Measurements from ENCODE around the gene FKBP1B. TPM values are rescaled to one million over a fixed set of nuclear protein-coding genes. Genes with fewer than 3 reads are reported as not detected.

FKBP1B gene
- total RNA-seq, 2 donors from 2014 or later: 0.27 to 2.6 TPM

GRCh38 chr2:24058564-24059271 lies 9.2 kb downstream of the FKBP1B start:
- no peaks in the 10 kb centered on the region for H3K9me3 ChIP-seq (ENCODE audit: control insufficient read depth, low read length, poor library complexity, severe bottlenecking)
- Mint-ChIP-seq H3K4me3 (no peak overlapping the region), H3K27ac (no peak overlapping the region), H3K4me1 (peaks cover 4% of the 10 kb centered on the region), H3K36me3 (ENCODE audit: low read depth) (no peaks in the 10 kb centered on the region), H3K27me3 (no peaks in the 10 kb centered on the region)
- ATAC-seq: no peak
- no peak for DNase-seq

DNA sequence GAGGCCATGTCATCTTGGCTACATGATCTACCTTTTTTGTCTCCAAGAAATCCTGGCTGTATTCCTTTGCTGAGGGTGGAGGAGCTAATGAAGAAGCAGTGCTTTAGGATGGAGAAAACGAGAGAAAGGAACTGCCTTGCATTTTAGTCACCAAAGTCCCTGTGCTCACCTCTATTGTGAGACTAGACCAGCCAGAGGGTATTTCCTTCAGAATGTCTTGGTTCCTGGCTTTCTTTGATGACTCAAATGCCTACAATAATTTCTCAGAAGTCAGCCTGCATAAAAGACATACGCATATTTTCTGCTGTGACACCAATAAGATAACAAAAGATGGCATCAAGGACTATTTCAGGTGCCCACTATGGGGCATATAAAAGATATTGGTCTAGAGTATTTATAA lies 15.8 kb downstream of the FKBP1B start:
- H3K27ac Mint-ChIP-seq: no peak overlapping the region
- no peaks in the 10 kb centered on the region for H3K27me3 Mint-ChIP-seq
- DNase-seq (no peak), ATAC-seq (no peak)
- no peaks in the 10 kb centered on the region for H3K36me3 Mint-ChIP-seq (ENCODE audit: low read depth)
- no peak overlapping the region for H3K4me3 Mint-ChIP-seq
- H3K4me1 Mint-ChIP-seq: no peaks in the 10 kb centered on the region
- H3K9me3 ChIP-seq (ENCODE audit: control insufficient read depth, low read length, poor library complexity, severe bottlenecking): no peaks in the 10 kb centered on the region

GRCh38 chr2:24072259-24072658 lies 22.7 kb downstream of the FKBP1B start:
- peaks cover 16% of the 10 kb centered on the region for H3K4me1 Mint-ChIP-seq
- H3K27ac Mint-ChIP-seq: no peak overlapping the region

DNA sequence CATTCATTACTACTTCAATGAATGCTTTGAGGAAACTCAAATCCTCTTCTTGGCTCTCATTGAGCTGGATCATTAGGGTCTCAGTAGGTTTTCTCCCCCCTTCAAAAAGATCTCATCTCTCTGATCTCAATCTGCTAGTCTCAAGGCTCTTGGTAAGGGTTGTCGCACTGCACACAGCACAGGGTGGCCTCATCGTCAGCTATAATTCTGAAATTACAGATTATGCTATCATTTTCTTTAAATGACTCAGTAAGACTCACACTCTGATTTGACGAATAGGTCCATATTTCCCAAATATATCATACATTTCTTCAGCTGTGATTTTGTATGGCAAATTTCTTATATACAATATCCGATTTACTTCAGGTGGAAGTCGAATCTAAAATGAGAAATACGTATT lies 24.3 kb downstream of the FKBP1B start:
- peak overlapping the region; percentile 92 for H3K27ac Mint-ChIP-seq
- H3K4me1 Mint-ChIP-seq: peaks cover 23% of the 10 kb centered on the region
- no peaks in the 10 kb centered on the region for H3K9me3 ChIP-seq (ENCODE audit: control insufficient read depth, low read length, poor library complexity, severe bottlenecking)
- H3K27me3 Mint-ChIP-seq: no peaks in the 10 kb centered on the region
- no peak for DNase-seq
- ATAC-seq: no peak
- H3K4me3 Mint-ChIP-seq: no peak overlapping the region
- no peaks in the 10 kb centered on the region for H3K36me3 Mint-ChIP-seq (ENCODE audit: low read depth)

More at GRCh38 chr2:24072259-24072658, 22.7 kb downstream of the FKBP1B start:
- H3K27me3 Mint-ChIP-seq: no peaks in the 10 kb centered on the region
- ATAC-seq: no peak
- no peaks in the 10 kb centered on the region for H3K36me3 Mint-ChIP-seq (ENCODE audit: low read depth)
- no peaks in the 10 kb centered on the region for H3K9me3 ChIP-seq (ENCODE audit: control insufficient read depth, low read length, poor library complexity, severe bottlenecking)
- no peak overlapping the region for H3K4me3 Mint-ChIP-seq
- DNase-seq: no peak

- H3K27ac Mint-ChIP-seq: peak overlapping the region; percentile 92
- ATAC-seq: no peak
- no peak for DNase-seq
Observed at GRCh38 chr2:24075259-24075658, 25.7 kb downstream of the FKBP1B start.

DNA sequence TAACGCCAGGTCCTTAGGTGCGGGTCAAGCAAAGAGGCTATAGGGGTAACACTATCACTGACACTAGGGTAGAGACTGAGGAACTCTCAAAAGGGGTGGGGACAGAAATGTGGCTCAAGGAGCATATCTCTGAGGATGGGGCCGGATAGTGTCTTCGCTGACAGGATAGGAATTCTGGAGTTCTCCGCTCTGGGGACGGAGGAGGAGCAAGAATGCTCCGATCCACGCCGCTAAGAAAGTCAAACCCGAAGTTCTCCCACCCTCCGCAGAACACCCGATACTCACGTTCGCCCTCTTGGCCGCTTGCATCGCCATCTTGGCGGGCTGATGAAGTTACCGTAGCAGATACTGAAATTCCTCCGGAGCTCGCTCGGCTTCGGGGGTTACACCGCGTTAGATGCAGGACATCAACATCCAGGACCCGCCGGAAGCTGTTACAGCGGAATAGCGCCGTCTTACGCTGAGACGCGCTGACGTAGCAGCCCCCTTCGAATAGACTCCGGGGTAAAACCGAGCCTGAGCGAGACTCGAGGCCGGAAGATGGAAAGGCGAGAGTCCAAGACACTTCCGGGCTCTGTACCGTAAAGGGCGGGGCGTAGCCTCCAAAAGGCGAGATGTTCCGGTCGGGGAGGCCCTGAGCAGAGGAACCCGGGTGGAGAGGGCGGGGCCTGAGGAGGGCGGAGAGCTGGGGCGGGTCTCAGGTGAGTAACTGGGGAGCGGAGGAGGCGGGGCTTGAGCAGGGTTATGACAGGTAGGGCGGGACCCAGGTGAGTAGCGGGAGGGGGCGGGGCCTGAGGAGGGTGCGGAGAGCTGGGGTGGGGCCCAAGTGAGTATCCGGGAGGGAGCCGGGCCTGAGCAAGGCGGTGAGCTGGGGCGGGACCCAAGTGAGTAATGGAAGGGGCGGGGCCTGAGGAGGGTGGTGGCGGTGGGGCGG lies 26.6 kb downstream of the FKBP1B start, which contains the start of gene SF3B6:
Gene SF3B6, minus strand, starts transcription at position 412 of the 934 bp plus-strand sequence. Its CDS starts 97 bp downstream, at position 315.
- H3K4me3 Mint-ChIP-seq: peak within 1 kb of the TSS; percentile 95
- no peaks in the 10 kb centered on the region for H3K9me3 ChIP-seq (ENCODE audit: control insufficient read depth, low read length, poor library complexity, severe bottlenecking)
- no peaks in the 10 kb centered on the region for H3K36me3 Mint-ChIP-seq (ENCODE audit: low read depth)
- DNase-seq: peak; percentile 99 to 100 (median 100)
- peaks cover 23% of the 10 kb centered on the region for H3K4me1 Mint-ChIP-seq
- no peaks in the 10 kb centered on the region for H3K27me3 Mint-ChIP-seq
- peak within 1 kb of the TSS; percentile 92 for H3K27ac Mint-ChIP-seq
- ATAC-seq: peak; percentile 86

More at GRCh38 chr2:24075259-24075658, 25.7 kb downstream of the FKBP1B start:
- no peaks in the 10 kb centered on the region for H3K27me3 Mint-ChIP-seq
- no peaks in the 10 kb centered on the region for H3K36me3 Mint-ChIP-seq (ENCODE audit: low read depth)
- H3K9me3 ChIP-seq (ENCODE audit: control insufficient read depth, low read length, poor library complexity, severe bottlenecking): no peaks in the 10 kb centered on the region
- peak overlapping the region; percentile 95 for H3K4me3 Mint-ChIP-seq
- H3K4me1 Mint-ChIP-seq: peaks cover 23% of the 10 kb centered on the region

- Mint-ChIP-seq H3K36me3 (ENCODE audit: low read depth) (no peaks in the 10 kb centered on the region), H3K27me3 (no peaks in the 10 kb centered on the region), H3K4me3 (peak overlapping the region; percentile 95), H3K4me1 (peaks cover 23% of the 10 kb centered on the region), H3K27ac (peak overlapping the region; percentile 92)
- H3K9me3 ChIP-seq (ENCODE audit: control insufficient read depth, low read length, poor library complexity, severe bottlenecking): no peaks in the 10 kb centered on the region
- DNase-seq (no peak), ATAC-seq (peak; percentile 33)
Observed at GRCh38 chr2:24076849-24077534, 27.5 kb downstream of the FKBP1B start.

DNA sequence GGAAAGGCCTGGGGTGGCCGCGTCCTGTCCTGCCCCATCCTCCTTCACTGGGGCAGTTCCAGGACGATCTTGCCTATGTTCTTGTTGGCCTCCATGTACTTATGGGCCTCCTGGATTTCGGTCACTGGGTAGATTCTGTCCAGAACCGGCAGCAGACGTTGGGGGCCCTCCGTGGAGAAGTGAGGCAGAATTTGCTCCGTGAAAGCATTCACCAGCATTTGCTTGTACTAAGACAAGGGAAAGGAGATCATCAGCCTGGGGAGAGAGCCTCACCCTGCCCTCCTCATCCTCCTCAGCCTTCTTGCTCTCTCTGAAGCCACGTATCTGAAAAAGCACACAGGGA lies 28.0 kb downstream of the FKBP1B start:
- H3K27me3 Mint-ChIP-seq: no peaks in the 10 kb centered on the region
- no peaks in the 10 kb centered on the region for H3K36me3 Mint-ChIP-seq (ENCODE audit: low read depth)
- H3K4me3 Mint-ChIP-seq: peak overlapping the region; percentile 95
- no peak for ATAC-seq
- no peaks in the 10 kb centered on the region for H3K9me3 ChIP-seq (ENCODE audit: control insufficient read depth, low read length, poor library complexity, severe bottlenecking)
- H3K4me1 Mint-ChIP-seq: peaks cover 19% of the 10 kb centered on the region
- H3K27ac Mint-ChIP-seq: peak overlapping the region; percentile 92
- DNase-seq: no peak

DNA sequence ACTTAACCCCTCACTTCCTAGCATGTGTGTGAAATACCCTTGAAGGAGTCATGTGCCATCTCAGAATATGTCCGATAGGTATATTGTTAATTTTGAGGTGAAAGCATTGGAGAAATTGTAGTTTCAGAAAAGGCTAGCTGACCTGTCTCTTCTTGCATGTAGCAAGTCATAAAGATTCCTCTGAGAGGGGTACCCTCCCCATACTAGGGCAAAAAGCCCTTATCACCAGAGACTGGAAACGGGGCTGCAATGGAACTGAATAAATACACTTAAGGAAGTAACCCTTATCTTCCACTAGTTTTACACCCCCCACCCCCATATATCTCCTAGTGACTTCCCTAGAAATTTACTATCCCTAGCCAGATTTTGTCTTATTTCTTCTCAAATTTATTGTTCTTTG lies 28.3 kb downstream of the FKBP1B start:
- Mint-ChIP-seq H3K4me1 (peaks cover 18% of the 10 kb centered on the region), H3K4me3 (peak overlapping the region; percentile 95), H3K27me3 (no peaks in the 10 kb centered on the region), H3K27ac (peak overlapping the region; percentile 92), H3K36me3 (ENCODE audit: low read depth) (no peaks in the 10 kb centered on the region)
- no peaks in the 10 kb centered on the region for H3K9me3 ChIP-seq (ENCODE audit: control insufficient read depth, low read length, poor library complexity, severe bottlenecking)
- ATAC-seq: no peak
- DNase-seq: no peak

DNA sequence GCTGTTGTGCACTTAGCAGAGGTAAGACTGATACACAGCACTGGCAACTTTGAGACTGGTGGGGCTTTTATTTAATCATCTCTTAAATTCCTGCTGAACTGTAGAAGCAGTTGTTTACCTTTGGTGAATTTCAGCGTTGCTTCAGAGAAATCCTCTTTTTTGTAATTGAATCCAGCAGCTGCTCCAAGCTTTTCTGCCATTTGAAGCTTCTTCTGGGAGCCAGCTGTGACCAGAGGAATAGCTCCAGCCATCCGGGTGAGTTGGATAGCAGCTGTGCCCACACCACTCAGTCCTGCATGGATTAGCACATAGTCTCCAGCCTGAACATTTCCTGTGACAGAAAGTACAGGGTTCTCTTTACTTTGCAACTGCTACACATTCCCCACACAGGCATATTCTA lies 31.2 kb downstream of the FKBP1B start:
- H3K4me3 Mint-ChIP-seq: no peak overlapping the region
- no peaks in the 10 kb centered on the region for H3K27me3 Mint-ChIP-seq
- no peak for DNase-seq
- no peaks in the 10 kb centered on the region for H3K36me3 Mint-ChIP-seq (ENCODE audit: low read depth)
- no peak overlapping the region for H3K27ac Mint-ChIP-seq
- no peak for ATAC-seq
- H3K9me3 ChIP-seq (ENCODE audit: control insufficient read depth, low read length, poor library complexity, severe bottlenecking): no peaks in the 10 kb centered on the region
- peaks cover 22% of the 10 kb centered on the region for H3K4me1 Mint-ChIP-seq

- DNase-seq (no peak), ATAC-seq (no peak)
- Mint-ChIP-seq H3K4me3 (peak overlapping the region; percentile 90), H3K36me3 (ENCODE audit: low read depth) (no peaks in the 10 kb centered on the region), H3K4me1 (peaks cover 14% of the 10 kb centered on the region), H3K27ac (peak overlapping the region; percentile 60), H3K27me3 (no peaks in the 10 kb centered on the region)
- H3K9me3 ChIP-seq (ENCODE audit: control insufficient read depth, low read length, poor library complexity, severe bottlenecking): no peaks in the 10 kb centered on the region
Observed at GRCh38 chr2:24082787-24083566, 33.4 kb downstream of the FKBP1B start.

- H3K36me3 Mint-ChIP-seq (ENCODE audit: low read depth): no peaks in the 10 kb centered on the region
- H3K9me3 ChIP-seq (ENCODE audit: control insufficient read depth, low read length, poor library complexity, severe bottlenecking): no peaks in the 10 kb centered on the region
- H3K4me1 Mint-ChIP-seq: peaks cover 14% of the 10 kb centered on the region
- DNase-seq (peak in 1 of 3 donors; percentile 18), ATAC-seq (peak; percentile 74)
- no peaks in the 10 kb centered on the region for H3K27me3 Mint-ChIP-seq
- peak overlapping the region; percentile 60 for H3K27ac Mint-ChIP-seq
- peak overlapping the region; percentile 90 for H3K4me3 Mint-ChIP-seq
Observed at GRCh38 chr2:24083567-24084385, 34.2 kb downstream of the FKBP1B start.
